Adipose tissue (tissue), 3 donors: ENCODE measurements around the gene FAM162A. TPM values are rescaled to one million over a fixed set of nuclear protein-coding genes. Genes with fewer than 3 reads are reported as not detected.
A peak's percentile ranks its signal among the peaks of the same experiment; 100 is the strongest.

Experiments
- H3K27ac ChIP-seq: one replicate; pipeline ENCODE4 v1.5.1; 2013; ENCODE audit warnings: low read depth, low read length
- WGBS, 3 donors: extraction: QIAGEN DNeasy Blood & Tissue Kit; methylation state at CpG; one replicate each; pipeline ENCODE4 v1.1.7; 2013; 5-methylcytosine and 5-hydroxymethylcytosine counted together
- polyA plus RNA-seq, 3 donors: library from polyadenylated mRNA; stranded (reverse); fragments of 200-250 nt; gene quantifications; one replicate each; pipeline ENCODE4 v1.2.3, GENCODE V29; 2013
- donor health status: healthy with polysubstance abuse.
- donor health status: Bipolar disorder and iron deficiency.
- donor health status: healthy.

Gene FAM162A
- polyA plus RNA-seq, 3 donors = 43.2 to 59.4 (median 51.5) TPM

DNA sequence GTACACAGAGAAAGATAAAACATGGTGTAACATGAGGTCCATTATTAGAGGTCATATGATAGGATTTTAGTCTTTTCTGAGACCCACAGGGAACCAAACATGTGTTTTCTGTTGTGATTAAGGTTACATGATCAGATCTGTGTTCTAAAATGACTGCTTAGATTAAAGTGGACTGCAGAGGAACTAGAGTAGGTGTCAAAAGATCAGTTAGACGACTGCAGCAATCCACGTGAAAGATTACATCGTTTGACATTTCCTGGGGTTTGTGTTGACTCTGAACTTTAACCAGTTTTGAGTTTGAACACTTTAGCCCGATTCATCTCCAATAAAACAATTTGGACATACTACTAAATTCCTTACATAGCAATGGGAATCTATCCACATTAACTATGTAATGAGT, 6.0 kb upstream of the FAM162A start:
- no peak overlapping the region for H3K27ac ChIP-seq
- 38 to 49% (median 43%) methylated on average over 4 of the region's 4 CpGs for WGBS, 3 donors

- H3K27ac ChIP-seq = peak within 1 kb of the TSS; percentile 6
- 0% methylated on average over 31 of the region's 31 CpGs for WGBS, 3 donors
These were observed 905 bp upstream of the FAM162A start, which contains the start of gene MIX23 for GRCh38 chr3:122382888-122383666. Gene MIX23 (minus strand): TSS chr3:122383231. CDS start chr3:122383224, 7 bp downstream.

- 59 to 94% (median 85%) methylated on average over 3 of the region's 3 CpGs for WGBS, 3 donors
- no peak overlapping the region for H3K27ac ChIP-seq
These were observed 3.7 kb downstream of the FAM162A start for GRCh38 chr3:122387709-122388108.

- H3K27ac ChIP-seq = no peak overlapping the region
These were observed 5.2 kb downstream of the FAM162A start for GRCh38 chr3:122389197-122389596.

DNA sequence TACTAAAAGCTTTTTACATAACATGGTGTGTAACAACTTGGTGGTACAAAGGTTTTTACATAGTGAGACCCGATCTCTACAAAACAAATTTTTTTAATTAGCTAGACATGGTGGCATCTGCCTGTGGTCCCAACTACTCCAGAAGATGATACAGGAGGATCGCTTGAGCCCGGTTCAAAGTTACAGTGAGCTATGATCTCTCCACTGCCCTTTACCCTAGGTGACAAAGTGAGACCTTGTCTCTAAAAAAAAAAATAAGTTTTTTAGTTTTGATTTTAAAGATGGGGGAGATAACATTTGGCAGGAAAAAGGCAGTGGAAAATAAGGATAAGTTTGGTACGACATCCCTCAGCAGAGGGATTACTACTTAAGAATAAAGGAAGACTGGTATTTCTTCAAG, 5.9 kb downstream of the FAM162A start:
- 59 to 87% (median 83%) methylated on average over 4 of the region's 4 CpGs for WGBS, 3 donors
- no peak overlapping the region for H3K27ac ChIP-seq

DNA sequence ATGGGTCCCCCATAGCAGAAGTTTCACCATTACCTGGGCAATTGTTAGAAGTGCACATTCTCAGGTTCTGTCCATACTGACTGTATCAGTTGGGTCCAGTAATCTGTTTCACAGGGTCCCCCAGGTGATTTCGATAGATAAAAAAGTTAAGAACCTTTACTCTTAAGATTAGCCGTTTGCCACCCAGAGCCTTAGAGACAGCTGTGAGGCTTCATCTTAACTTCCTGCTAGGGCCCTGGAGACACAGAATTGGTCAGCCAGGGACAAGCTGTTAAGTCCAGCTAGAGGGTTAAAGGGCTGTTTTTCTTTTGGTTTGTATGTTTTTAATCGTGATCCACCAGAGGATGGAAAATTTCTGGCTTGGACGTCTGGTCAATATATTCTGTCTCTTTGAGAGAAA, 6.7 kb downstream of the FAM162A start:
- 34 to 64% (median 54%) methylated on average over 4 of the region's 4 CpGs for WGBS, 3 donors

GRCh38 chr3:122391681-122392446, 7.9 kb downstream of the FAM162A start:
- 30 to 81% (median 79%) methylated on average over 2 of the region's 2 CpGs for WGBS, 3 donors
- no peak overlapping the region for H3K27ac ChIP-seq

More for the DNA sequence above, 6.7 kb downstream of the FAM162A start:
- H3K27ac ChIP-seq = no peak overlapping the region

- WGBS, 3 donors = 12 to 46% (median 39%) methylated on average over 2 of the region's 2 CpGs
- H3K27ac ChIP-seq = no peak overlapping the region
These were observed 9.2 kb downstream of the FAM162A start for GRCh38 chr3:122392868-122393844.

GRCh38 chr3:122394173-122394572, 10.2 kb downstream of the FAM162A start:
- WGBS, 3 donors = 54 to 81% (median 80%) methylated on average over 1 of the region's 1 CpG
- no peak overlapping the region for H3K27ac ChIP-seq

DNA sequence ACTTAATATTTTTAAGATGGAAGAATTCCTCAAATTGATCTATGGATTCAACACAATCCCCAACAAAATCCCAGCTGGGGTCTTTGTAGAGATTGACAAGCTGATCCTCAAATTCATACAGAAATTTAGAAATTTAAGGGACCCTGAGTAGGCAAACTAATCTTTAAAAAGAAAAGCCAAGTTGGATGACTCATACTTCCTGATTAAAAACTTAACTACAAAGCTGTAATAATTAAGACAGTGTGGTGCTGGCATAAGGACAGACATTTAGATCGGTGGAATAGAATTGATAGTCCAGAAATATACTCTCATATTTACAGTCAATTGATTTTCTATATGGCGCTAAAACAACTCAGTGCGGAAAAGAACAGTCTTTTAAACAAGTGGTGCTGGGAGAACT, 11.6 kb downstream of the FAM162A start:
- WGBS, 3 donors = 53 to 56% (median 55%) methylated on average over 3 of the region's 3 CpGs
- no peak overlapping the region for H3K27ac ChIP-seq

GRCh38 chr3:122396511-122396910, 12.5 kb downstream of the FAM162A start:
- no peak overlapping the region for H3K27ac ChIP-seq

GRCh38 chr3:122397201-122397600, 13.2 kb downstream of the FAM162A start:
- WGBS, 3 donors = 91 to 100% (median 95%) methylated on average over 1 of the region's 1 CpG

DNA sequence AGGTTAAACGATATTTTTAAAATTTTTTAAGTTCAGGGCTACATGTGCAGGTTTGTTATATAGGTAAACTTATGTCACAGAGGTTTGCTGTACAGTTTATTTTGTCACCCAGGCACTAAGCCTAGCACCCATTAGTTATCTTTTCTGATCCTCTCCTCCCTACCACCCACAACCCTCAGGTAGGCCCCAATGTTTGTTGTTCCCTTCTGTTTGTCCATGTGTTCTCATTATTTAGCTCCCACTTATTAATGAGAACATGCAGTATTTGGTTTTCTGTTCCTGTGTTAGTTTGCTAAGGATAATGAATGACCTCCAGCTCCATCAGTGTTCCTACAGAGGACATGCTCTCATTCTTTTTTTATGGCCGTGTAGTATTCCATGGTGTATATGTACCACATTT, 14.9 kb downstream of the FAM162A start:
- H3K27ac ChIP-seq = no peak overlapping the region
- 96 to 99% (median 96%) methylated on average over 2 of the region's 2 CpGs for WGBS, 3 donors

More at GRCh38 chr3:122397201-122397600, 13.2 kb downstream of the FAM162A start:
- no peak overlapping the region for H3K27ac ChIP-seq

GRCh38 chr3:122403489-122403888, 19.5 kb downstream of the FAM162A start:
- H3K27ac ChIP-seq = no peak overlapping the region
- WGBS, 3 donors = 81 to 90% (median 87%) methylated on average over 6 of the region's 6 CpGs

GRCh38 chr3:122405015-122405414, 21.0 kb downstream of the FAM162A start:
- 74 to 91% (median 83%) methylated on average over 3 of the region's 3 CpGs for WGBS, 3 donors
- H3K27ac ChIP-seq = no peak overlapping the region

- WGBS, 3 donors = 83 to 95% (median 92%) methylated on average over 4 of the region's 4 CpGs
These were observed 22.2 kb downstream of the FAM162A start for GRCh38 chr3:122406198-122406597.

GRCh38 chr3:122407946-122408345, 24.0 kb downstream of the FAM162A start:
- 54 to 94% (median 88%) methylated on average over 1 of the region's 1 CpG for WGBS, 3 donors
- H3K27ac ChIP-seq = no peak overlapping the region

More at GRCh38 chr3:122406198-122406597, 22.2 kb downstream of the FAM162A start:
- no peak overlapping the region for H3K27ac ChIP-seq

DNA sequence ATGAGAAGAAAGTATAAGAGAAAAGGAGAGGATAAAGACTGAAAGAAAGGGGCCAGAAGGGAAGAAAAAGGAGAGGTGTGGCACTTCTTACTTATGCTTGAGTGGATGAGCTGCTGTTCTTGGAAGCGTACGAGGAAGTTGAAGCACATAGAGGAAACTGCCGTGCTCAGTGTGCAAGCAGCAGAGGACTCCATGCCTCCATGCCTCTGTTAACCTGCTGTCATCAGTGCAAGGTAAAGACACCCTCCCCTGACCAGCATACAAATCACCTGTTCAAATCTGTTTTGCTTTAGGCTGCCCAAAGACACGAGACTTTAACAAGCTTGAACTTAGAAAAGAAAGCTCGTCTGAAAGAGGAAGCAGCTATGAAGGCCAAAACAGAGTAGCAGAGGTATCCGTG, 25.5 kb downstream of the FAM162A start:
- WGBS, 3 donors = 53 to 70% (median 56%) methylated on average over 6 of the region's 6 CpGs
- H3K27ac ChIP-seq = no peak overlapping the region
